Stomach smooth muscle (tissue), 2 donors: Measurements from ENCODE around the gene CLDN19.

Experiments
- H3K27ac ChIP-seq: one replicate; pipeline ENCODE4 v1.7.0; 2013; ENCODE audit warnings: mild to moderate bottlenecking, low read length, inconsistent platforms
- H3K27me3 ChIP-seq, 2 donors: one replicate each; pipeline ENCODE4 v1.7.0; 2013; ENCODE audit warnings: low read length in 2 of 2; ENCODE audit not compliant: insufficient read depth in 2 of 2, control insufficient read depth in 1 of 2
- H3K36me3 ChIP-seq, 2 donors: one replicate each; pipeline ENCODE4 v1.7.0; 2013; ENCODE audit warnings: low read length in 2 of 2; ENCODE audit not compliant: control insufficient read depth in 2 of 2, insufficient read depth in 2 of 2
- H3K4me1 ChIP-seq: one replicate; pipeline ENCODE4 v1.7.0; 2013; ENCODE audit warnings: low read length; ENCODE audit not compliant: control insufficient read depth, insufficient read depth
- H3K4me3 ChIP-seq, 2 donors: one replicate each; pipeline ENCODE4 v1.7.0; 2013; ENCODE audit warnings: low read length in 2 of 2
- H3K9ac ChIP-seq, 2 donors: one replicate each; pipeline ENCODE4 v1.7.0; 2013; ENCODE audit warnings: low read length in 2 of 2, mild to moderate bottlenecking in 1 of 2
- H3K9me3 ChIP-seq, 2 donors: one replicate each; pipeline ENCODE4 v1.7.0; 2013; ENCODE audit warnings: low read length in 2 of 2; ENCODE audit not compliant: control insufficient read depth in 2 of 2
- donor health status: healthy.
- donor health status: Pancreatic carcinoma.

The CLDN19 gene, protein sequence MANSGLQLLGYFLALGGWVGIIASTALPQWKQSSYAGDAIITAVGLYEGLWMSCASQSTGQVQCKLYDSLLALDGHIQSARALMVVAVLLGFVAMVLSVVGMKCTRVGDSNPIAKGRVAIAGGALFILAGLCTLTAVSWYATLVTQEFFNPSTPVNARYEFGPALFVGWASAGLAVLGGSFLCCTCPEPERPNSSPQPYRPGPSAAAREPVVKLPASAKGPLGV

GRCh38 chr1:42739753-42740700, at the start of gene CLDN19:
CLDN19 (minus strand) TSS chr1:42740236; CDS start chr1:42740063, 173 bp downstream.
- Histone ChIP-seq H3K36me3 (no peaks in the 10 kb centered on the region), H3K27me3 (no peaks in the 10 kb centered on the region), H3K4me3 (no peak within 1 kb of the TSS), H3K9ac (no peak within 1 kb of the TSS), H3K27ac (no peak within 1 kb of the TSS), H3K4me1 (no peaks in the 10 kb centered on the region), H3K9me3 (no peaks in the 10 kb centered on the region)

- peaks cover 11% of the 10 kb centered on the region for H3K4me1 ChIP-seq
- no peak overlapping the region for H3K4me3 ChIP-seq
- H3K9me3 ChIP-seq, result no peaks in the 10 kb centered on the region
- H3K9ac ChIP-seq, result no peak overlapping the region
- H3K27me3 ChIP-seq, result no peaks in the 10 kb centered on the region
- no peak overlapping the region for H3K27ac ChIP-seq
- no peaks in the 10 kb centered on the region for H3K36me3 ChIP-seq
Observed at GRCh38 chr1:42788021-42788420, 48.0 kb upstream of the CLDN19 start.

DNA sequence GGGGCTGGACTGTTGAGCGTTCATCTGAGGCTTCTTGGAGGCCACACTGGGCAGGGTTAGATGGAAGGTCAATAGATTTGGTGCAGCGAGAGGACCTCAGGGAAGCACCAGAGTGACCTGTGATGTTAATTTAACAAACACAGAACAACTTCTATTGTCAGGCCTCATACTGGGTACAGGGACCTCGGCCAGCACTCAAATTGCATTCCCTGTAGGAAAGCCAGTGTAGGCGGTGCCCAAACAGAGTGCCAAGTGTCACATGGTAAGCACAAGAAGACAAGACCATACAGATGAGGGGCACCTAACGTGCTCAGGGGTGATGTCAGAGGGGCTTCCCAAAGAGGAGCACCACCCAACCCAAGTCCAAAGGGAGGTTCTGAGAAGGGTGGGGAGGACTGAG, 46.1 kb upstream of the CLDN19 start:
- H3K9ac ChIP-seq, result no peak overlapping the region
- H3K36me3 ChIP-seq, result peaks cover 0 to 2% of the 10 kb centered on the region in 2 donors
- H3K4me1 ChIP-seq, result peaks cover 11% of the 10 kb centered on the region
- H3K27ac ChIP-seq, result no peak overlapping the region
- no peak overlapping the region for H3K4me3 ChIP-seq
- no peaks in the 10 kb centered on the region for H3K9me3 ChIP-seq
- H3K27me3 ChIP-seq, result no peaks in the 10 kb centered on the region

DNA sequence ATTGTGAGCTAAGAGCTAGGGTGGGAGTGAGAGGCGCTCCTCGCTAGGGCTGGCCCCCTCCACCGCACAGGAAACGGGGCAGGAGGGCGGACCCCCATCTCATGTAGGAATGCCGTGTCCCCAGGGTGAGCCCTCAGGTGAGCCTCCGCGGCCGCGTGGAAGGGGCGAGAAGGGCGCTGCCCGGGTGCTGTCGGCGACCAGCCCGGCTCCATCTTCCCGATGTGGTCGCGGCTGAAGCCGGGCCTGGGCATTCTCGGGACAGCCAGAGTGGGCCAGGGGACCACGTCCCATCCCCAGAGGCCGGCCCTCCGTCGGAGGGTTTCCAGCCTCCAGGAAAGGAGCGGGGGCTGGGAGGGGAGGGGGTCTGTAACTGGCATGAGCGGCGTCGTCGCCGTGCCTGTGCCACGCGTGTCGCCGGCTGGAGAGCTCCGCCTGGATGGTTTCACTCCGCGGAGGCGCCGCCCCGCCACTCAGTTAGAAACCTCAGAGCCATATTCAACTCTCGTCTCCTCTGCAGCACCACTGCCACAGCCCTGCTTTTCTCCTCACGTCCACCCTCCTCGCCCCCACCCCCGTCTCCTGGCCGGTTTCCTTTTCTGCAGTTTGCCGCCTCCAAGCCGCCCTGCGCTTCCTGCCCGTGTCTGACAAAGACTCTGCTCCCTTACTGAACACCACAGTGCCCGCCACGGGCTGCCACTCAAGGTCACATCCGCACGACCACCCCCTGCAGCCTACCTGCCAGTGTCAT, 45.1 kb upstream of the CLDN19 start, which contains the start of gene TMEM269:
TSS of gene TMEM269 (plus strand) at position 46 of the 748 bp plus-strand sequence. CDS start 4,903 bp downstream, outside the sequence.
- Histone ChIP-seq H3K27ac (no peak within 1 kb of the TSS), H3K27me3 (no peaks in the 10 kb centered on the region), H3K4me3 (peak within 1 kb of the TSS; percentile 51 to 75), H3K36me3 (peaks cover 2 to 10% of the 10 kb centered on the region in 2 donors), H3K9me3 (no peaks in the 10 kb centered on the region), H3K4me1 (peaks cover 11% of the 10 kb centered on the region), H3K9ac (peak within 1 kb of the TSS; percentile 21 to 28)

DNA sequence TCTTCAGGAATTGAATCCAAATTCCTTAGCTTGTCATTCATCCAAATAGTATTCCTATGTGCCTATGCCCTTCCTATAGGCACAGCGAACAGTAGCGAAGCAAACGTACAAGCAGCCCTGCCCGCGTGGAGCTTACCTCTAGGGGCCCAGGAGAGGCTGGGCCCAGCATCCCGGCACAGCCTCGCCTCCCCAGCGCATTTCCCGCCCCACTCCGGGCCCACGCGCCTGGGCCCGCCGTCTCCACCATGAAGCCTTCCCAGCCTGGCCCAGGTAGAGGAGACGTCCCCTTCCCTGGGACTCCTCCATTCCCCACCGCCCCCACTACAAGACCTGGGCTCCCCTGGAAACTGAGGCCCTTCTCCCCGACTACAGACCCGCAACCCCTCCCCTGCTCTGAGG, 44.5 kb upstream of the CLDN19 start:
- Histone ChIP-seq H3K9ac (no peak overlapping the region), H3K27ac (no peak overlapping the region), H3K27me3 (no peaks in the 10 kb centered on the region), H3K4me3 (peak overlapping the region; percentile 51 to 75), H3K9me3 (no peaks in the 10 kb centered on the region), H3K4me1 (peaks cover 11% of the 10 kb centered on the region), H3K36me3 (peaks cover 3 to 12% of the 10 kb centered on the region in 2 donors)

DNA sequence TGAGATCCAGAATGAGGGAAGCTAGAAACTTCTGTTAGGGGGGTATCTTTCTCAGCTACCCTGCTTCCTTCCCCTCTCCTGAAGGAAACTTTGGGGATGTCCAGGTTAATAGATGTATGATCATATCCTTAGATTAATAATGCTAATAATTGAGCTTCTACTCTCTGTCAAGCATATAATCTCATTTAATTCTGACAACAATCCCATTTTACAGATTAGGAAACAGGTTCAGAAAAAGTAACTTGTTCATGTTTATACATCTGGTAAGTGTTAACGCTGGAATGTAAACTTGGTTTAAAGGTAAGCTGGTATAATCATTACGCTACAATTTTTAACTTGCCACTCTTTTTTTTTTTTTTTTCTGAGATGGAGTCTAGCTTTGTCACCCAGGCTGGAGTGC, 43.1 kb upstream of the CLDN19 start:
- H3K36me3 ChIP-seq, result peaks cover 3 to 13% of the 10 kb centered on the region in 2 donors
- H3K27ac ChIP-seq, result no peak overlapping the region
- no peak overlapping the region for H3K9ac ChIP-seq
- no peak overlapping the region for H3K4me3 ChIP-seq
- H3K4me1 ChIP-seq, result peaks cover 11% of the 10 kb centered on the region
- no peaks in the 10 kb centered on the region for H3K27me3 ChIP-seq
- H3K9me3 ChIP-seq, result no peaks in the 10 kb centered on the region

DNA sequence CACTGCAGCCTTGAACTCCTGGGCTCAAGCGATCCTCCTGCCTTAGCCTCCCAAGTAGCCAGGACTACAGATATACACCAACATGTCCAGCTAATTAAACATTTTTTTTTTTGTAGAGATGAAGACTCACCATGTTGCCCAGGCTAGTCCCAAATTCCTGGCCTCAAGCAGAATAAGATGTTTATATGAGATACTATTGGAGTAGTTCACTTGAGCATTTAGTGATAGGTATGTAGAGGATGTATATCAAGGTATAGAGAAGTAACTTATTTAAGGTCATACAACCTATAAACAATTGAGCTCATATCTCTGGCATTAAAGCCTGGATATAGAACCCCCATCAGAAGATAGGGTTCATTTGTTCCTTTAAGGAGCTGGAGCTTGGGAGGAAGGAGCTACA, 40.1 kb upstream of the CLDN19 start:
- H3K36me3 ChIP-seq, result peaks cover 20 to 36% of the 10 kb centered on the region in 2 donors
- no peak overlapping the region for H3K27ac ChIP-seq
- no peaks in the 10 kb centered on the region for H3K27me3 ChIP-seq
- H3K9me3 ChIP-seq, result no peaks in the 10 kb centered on the region
- H3K4me3 ChIP-seq, result no peak overlapping the region
- H3K4me1 ChIP-seq, result peaks cover 7% of the 10 kb centered on the region
- H3K9ac ChIP-seq, result no peak overlapping the region

DNA sequence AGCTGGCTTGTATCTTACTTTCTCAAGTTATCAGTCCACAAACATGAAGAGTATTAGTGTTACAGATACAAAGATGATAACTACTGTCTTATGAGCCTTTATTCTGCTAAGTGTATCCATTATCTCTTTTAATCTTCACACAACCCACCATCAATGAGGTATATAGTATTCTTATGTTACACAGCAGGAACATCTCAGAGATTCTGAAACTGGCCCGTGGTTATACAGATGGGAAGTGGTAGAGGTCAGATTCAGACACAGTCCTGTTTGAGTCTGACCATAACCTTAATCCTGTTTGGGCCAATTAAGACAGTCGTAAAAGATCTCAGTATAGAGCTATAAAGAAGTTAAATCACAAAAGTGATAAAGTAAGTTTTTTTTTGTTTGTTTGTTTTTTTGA, 39.7 kb upstream of the CLDN19 start:
- H3K4me3 ChIP-seq, result no peak overlapping the region
- H3K9me3 ChIP-seq, result no peaks in the 10 kb centered on the region
- H3K27me3 ChIP-seq, result no peaks in the 10 kb centered on the region
- H3K36me3 ChIP-seq, result peaks cover 25 to 40% of the 10 kb centered on the region in 2 donors
- H3K9ac ChIP-seq, result no peak overlapping the region
- H3K27ac ChIP-seq, result no peak overlapping the region
- peaks cover 3% of the 10 kb centered on the region for H3K4me1 ChIP-seq

DNA sequence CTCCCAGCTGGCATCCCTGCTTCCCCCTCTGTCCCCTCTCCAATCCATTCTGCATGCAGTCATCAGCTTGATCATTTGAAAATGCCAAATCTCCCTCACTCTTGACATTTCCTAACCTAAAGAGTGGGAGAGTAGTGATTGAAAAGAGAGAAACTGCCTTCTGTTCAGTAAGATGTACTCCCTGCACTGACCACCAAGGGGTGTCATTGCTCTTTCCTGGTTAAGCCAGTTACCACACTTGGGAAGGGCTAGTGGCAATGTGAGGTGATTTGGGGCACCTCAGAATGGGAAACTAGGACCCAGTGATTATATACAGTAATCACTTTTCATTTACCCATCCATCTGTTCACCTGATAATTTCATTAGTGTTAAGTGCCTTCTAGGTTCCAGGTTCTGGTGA, 37.8 kb upstream of the CLDN19 start:
- H3K4me3 ChIP-seq, result no peak overlapping the region
- H3K4me1 ChIP-seq, result no peaks in the 10 kb centered on the region
- no peak overlapping the region for H3K27ac ChIP-seq
- H3K27me3 ChIP-seq, result no peaks in the 10 kb centered on the region
- H3K9ac ChIP-seq, result no peak overlapping the region
- no peaks in the 10 kb centered on the region for H3K9me3 ChIP-seq
- peaks cover 33 to 41% of the 10 kb centered on the region in 2 donors for H3K36me3 ChIP-seq

DNA sequence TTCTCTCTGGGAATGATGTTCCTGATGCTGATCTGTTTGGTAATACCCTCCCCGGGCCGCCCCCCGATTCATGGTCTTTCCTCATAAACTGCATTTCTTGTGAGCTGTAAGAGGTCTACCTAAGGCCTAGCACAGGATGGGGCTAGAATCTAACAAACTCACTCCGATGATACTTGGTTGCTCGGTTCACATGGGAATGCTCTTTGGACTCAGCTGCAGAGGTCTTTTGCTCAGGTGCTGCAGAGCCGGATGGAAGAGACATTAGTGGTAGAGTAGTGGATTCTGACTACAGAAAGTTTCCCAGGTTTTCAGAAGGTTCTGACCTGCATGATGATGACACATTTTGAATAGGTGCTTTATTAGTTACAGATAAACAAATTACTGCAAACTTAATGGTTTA, 36.5 kb upstream of the CLDN19 start:
- Histone ChIP-seq H3K9me3 (no peaks in the 10 kb centered on the region), H3K4me1 (no peaks in the 10 kb centered on the region), H3K36me3 (peaks cover 33 to 39% of the 10 kb centered on the region in 2 donors), H3K27me3 (no peaks in the 10 kb centered on the region), H3K9ac (no peak overlapping the region), H3K4me3 (no peak overlapping the region), H3K27ac (no peak overlapping the region)
